HG02759 (cell line): ENCODE measurements around the gene BGN.

Source experiments
- ATAC-seq: cut with Tn5 transposase; IDR thresholded peaks from one replicate; pipeline ENCODE4 v1.9.1; 2021; ENCODE audit warnings: mild to moderate bottlenecking, moderate library complexity; ENCODE audit not compliant: unreplicated experiment

Gene BGN

DNA sequence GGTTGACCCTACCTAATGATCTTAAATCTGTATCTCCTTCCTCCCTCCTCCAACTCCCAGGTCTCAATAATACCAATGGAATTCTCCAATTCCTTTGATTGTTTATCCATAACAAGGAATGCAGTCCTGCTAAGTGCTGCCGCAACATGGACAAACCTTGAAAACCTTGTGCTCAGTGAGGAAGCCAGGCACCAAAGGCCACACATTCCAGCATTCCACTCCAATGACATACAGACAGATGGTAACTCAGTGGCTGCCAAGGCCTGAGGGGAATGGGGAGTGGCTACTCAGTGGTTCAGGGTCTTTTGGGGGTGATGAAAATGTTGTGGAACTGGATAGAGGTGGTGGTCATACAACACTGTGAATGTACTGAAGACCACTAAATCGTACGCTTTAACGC is 34.8 kb upstream of the BGN start:
- ATAC-seq = no peak

DNA sequence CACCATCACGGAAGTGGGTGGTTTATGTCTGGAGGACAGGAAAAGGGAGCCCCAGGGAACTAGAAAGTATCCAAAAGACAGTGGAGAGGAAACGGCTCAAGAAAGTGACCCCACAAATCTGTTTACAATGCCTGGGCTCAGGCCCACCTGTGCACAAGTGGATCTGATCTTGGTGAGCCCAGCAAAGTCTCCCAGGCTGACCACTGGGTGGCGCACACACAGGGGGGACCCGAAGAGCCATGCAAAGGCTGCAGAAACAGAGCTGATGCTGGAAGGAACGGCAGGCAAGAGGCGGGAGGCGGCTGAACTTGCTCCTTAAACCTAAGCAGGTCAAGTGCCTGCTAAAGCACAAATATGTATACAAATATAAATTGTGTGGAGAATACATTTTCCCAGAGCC is 34.0 kb upstream of the BGN start:
- peak; percentile 54 for ATAC-seq

DNA sequence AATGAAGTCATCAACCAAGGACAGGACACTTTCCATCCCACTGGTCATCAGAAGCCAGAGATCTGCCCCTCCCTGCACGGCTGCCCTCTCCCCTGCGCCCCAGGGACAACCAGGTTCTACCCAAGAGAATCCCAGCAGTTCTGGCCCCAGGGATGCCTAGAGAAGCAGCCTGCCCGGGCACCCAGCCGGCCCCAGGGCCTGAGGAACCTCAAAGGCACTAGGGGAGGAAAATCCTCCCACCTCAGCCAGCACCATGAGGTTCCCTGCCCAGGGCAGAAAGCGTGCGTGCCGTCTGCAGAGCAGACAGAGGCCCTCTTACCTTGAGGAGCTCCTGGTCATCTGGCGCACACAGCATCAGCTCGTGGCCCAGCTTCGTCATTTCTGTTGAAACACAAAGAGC is 32.5 kb upstream of the BGN start:
- ATAC-seq = no peak

DNA sequence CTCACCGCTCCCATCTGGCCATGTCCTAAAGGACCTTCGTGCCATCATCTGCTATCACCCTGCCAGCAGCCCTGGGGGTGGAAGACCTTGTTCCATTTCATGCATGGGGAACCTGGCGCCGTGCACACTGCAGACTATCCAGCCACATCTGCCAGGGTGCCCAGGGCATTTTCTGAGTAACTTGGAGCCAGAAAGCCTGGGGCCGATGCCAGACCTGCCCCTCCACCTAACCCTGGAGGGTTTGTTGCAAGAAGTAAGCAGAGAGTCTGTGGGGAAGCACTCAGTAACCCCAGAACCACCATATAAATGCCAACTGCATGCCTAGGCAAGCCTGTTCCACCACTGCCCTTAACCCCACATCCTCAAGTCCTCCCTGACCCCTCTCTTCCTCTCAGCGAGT is 31.7 kb upstream of the BGN start:
- no peak for ATAC-seq

DNA sequence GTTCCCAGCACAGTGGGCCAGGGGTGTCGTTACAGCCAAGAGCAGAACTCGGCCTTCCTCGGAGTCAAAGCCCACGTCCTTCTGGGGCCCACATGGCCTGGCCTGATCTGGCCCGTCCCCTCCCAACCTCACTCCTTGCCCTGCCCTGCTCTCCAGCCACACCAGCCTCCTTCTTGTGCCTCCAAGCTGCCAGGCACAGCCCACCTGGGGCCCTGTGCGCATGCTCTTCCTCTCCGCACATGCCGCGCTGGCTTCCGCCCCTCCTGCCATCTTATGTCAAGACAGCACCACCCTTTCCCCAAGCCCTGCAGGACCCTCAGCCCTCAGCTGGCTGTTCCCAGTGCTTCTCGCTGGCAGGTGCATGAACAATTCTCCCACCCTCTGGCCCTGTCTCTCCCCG is 31.2 kb upstream of the BGN start:
- ATAC-seq = no peak

DNA sequence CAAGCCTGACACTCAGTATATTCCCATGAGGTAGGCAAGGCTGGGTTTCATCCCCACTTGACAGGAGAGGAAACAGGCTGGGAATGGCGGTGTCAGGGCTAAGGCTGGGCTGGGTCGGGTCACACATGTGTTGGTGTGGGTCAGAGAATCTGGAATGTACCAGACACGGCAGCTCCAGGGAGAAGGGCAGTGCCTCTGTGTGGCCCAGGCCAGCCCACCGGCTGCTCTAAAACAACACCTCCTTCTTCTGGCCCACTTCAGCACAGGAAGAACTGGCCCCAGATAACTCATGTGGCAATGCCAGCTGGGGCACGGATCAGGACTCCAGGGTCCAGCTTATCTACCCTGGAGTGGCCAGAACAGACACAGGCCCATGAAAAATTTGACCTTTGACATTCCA is 30.7 kb upstream of the BGN start:
- no peak for ATAC-seq

DNA sequence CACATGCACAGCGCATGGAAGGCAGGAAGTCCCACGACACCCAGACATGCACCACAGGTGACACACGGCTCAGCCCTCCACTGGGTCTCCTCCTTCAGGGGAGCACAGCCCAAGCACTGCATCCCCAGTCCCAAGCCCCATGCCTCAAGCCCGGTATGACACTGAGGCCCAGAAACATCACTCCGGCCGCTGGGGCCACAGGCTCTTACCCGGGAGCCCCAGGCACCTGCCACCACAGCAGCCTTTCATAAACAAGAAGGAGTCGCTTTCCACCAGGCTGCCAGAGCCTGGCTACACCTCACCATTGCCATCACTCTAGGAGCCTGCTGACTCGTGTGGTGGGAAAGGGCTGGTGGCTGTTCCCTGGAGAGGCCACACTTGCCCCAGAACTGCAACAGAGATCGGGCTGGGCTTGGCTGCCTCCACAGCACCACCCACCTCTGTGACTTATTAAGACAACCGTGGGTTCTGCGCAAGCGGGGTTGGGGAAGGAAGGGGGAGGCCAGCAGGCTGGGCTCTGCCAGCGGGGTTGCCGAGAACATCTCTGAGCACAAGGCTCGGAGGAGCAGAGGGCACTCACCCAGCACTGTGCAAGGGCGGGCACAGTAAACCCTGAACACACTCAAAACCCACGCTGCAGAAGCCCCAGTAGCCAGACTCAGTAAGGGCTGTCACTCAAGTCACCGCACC is 28.9 kb upstream of the BGN start:
- no peak for ATAC-seq

GRCh38 chrX:153468008-153468580 is 26.7 kb upstream of the BGN start:
- no peak for ATAC-seq

- ATAC-seq = peak; percentile 47
These were observed 24.9 kb upstream of the BGN start for GRCh38 chrX:153469811-153470410.

DNA sequence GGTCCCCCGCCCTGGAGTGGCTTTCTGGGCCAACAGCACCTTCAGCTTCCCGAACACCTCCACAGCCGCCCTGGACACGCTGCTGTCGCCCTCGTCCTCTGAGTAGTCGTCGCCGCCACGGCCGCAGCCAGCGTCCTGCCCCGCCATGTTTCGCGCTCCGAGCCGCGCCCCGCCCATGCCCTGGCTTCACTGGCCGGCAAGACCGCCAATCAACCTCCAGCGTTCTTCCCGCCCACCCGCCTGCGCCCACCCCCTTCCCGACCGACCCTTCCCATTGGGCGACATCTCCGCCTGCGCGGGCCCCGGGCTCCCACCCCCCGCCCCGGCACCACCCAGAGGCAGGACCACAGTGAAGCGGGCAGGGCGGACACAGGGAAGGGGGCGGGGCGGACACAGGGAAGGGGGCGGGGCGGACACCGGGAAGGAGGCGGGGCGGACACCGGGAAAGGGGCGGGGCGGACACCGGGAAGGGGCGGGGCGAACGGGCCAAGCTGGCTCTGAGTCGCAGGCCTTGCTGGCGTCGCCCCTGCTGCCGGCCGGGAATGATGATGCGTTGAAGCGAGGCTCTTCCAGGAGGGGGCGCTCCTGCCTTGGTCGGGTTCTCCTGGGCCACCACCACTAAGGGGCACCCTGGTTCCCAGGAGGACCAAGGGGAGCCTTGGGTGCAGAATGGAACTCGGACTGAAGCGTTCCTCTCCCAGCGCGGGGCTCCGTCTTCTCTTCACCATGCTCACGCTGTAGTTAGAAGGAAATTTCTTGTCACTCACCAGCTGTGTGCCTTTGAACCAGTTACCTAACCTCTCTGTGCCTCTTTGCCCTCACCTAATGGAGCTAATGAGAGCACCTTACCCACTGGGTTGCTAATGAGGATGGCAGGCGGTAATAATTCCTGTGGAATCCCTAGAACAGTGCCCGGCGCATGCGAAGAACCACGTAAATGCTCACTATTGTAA is 24.1 kb upstream of the BGN start, which contains the start of gene HAUS7:
TSS of gene HAUS7 (minus strand) at position 166 of the 953 bp plus-strand sequence. CDS start at position 147, 19 bp downstream.
- peak; percentile 84 for ATAC-seq

- ATAC-seq = no peak
These were observed 23.0 kb upstream of the BGN start for GRCh38 chrX:153471663-153472280.

GRCh38 chrX:153473126-153473525 is 21.7 kb upstream of the BGN start:
- no peak for ATAC-seq

DNA sequence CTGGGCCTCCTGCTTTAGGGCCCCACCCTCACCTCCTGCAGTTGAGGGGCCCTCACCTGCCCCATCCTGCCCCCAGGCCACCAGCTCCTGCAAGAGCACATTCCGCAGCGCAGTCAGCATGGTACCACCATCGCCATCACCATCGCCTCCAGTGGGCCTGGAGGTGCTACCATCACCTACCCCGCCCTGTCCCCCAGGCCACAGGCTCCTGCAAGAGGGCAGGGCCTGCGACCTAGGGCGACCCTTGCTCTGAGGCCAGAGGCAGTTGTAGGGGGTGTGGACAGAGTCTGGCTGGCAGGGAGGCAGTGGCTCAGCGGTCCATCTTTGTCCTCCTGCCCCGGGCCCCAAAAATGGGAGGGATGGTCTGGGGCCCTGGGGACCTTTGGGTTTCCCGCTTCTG is 20.5 kb upstream of the BGN start:
- no peak for ATAC-seq

DNA sequence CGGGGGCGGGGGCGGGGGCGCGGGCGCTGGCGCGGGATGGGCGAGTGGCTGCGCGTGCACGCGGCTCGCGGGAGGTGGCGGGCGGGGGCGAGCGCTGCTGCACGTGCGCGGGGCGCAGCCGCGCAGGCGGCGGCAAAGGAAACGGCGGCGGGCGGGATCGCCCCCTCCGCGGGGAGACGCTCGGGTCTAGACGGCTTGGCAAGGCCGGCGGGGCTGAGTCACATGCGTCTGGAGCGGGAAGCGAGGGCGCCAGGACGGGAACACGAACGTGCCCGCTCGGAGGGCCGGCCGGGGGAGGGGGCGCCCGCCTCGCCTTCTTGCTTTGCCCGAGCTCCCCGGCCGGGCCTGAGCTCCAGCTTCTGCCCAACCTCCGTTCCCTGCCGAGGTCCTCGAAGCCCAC is 20.1 kb upstream of the BGN start:
- ATAC-seq = no peak

- ATAC-seq = no peak
These were observed 19.5 kb upstream of the BGN start for GRCh38 chrX:153475271-153475670.

DNA sequence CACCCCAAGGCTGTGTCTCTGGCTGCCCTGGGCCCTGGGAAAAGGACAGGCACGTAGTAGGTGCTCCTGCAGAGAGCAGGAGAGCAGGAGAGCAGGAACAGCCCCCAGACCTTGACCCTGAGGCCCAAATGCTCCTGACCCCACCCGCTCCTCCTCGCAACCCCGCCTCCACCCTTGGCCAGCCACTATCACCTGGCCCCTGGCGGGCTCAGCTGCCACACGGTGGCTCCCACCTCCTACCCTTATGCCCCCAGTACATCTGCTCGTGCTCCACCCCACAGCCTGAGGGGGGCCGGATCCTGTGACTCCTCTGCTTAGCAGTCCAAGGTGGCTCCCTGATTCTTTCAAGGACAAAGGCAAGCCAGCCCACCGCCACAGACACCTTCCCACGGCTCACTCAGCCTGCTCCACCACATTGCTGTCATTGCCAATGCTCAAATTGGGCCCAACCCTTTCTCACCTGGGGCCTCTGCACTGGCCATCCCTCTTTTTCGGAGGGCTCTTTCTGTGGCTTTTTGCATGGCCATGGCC is 19.0 kb upstream of the BGN start:
- no peak for ATAC-seq

GRCh38 chrX:153476666-153477363 is 18.0 kb upstream of the BGN start:
- ATAC-seq = no peak

DNA sequence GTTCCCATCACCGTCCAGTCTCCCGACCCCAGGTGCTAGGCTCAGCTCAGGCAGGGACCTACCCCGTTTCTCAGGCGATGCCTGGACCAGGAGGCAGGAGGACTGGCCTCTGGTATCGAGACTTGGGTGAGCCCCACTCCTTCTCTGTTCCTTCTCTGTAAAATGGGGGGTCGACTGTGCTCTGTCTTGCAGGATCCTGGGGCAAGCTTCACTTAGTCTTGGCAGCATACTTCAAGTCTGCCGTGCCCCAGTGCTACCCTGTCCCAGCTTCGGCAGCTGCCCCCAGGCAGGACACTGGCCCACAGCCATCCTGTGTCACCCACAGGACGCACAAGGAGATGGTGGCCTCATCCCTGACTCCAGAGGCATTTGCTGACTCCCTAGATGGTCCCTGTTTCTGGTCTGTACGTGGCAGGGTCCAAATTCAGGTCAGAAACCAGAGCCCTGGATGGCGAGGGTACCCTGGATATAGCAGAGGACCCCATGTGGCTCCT is 17.4 kb upstream of the BGN start:
- ATAC-seq = no peak

- no peak for ATAC-seq
These were observed 16.9 kb upstream of the BGN start for GRCh38 chrX:153477901-153478300.

GRCh38 chrX:153478746-153479145 is 16.0 kb upstream of the BGN start:
- ATAC-seq = no peak
